HCT116 (cell line): Measurements from ENCODE around the gene SCRN1. TPM values are rescaled to one million over a fixed set of nuclear protein-coding genes. Genes with fewer than 3 reads are reported as not detected.

Experiments used
- ATAC-seq: fragments of 200-7000 bp; cut with Tn5 transposase; 2 replicates; pipeline ENCODE4 v1.9.1; 2020; ENCODE audit warnings: mild to moderate bottlenecking, moderate library complexity
- BruUV-seq: library from RNA; stranded (reverse); fragments of 400-500 nt; replicated peaks from 2 replicates; lab custom pipeline; 2021; lab: Mats Ljungman, UMichigan
- CTCF ChIA-PET: fragments of 300-600 bp; sonication (Branson Sonifier 250); formaldehyde crosslinking; loops from one replicate; lab custom pipeline; 2021; ENCODE audit warnings: antibody characterized with exemption; lab: Charles Lee
- POLR2A ChIA-PET: fragments of 300-600, 350-600 bp; sonication (Branson Sonifier 250); formaldehyde crosslinking; loops from one replicate; lab custom pipeline; 2021; ENCODE audit warnings: antibody characterized with exemption; lab: Charles Lee
- RAD21 ChIA-PET, 2 experiments: fragments of 300-600 bp; sonication (Branson Sonifier 250); formaldehyde crosslinking; loops; one replicate each; lab custom pipeline; 2023; ENCODE audit warnings: low total read pairs in 2 of 2; ENCODE audit not compliant: uncharacterized antibody in 2 of 2, unreplicated experiment in 2 of 2, low non-redundant PET in 1 of 2; lab: Charles Lee
- DNase-seq: peaks from one replicate; pipeline ENCODE4 v3.0.0-alpha.2; 2010; ENCODE audit warnings: low read depth, low spot score
- H2AFZ ChIP-seq: fragments of 200-600 bp; shearing (Covaris generic), sonication (generic); 2 replicates; pipeline ENCODE4 v1.6.1; 2017; ENCODE audit warnings: low read depth, mixed run types, mixed read lengths, antibody characterized with exemption, low read length; ENCODE audit not compliant: poor library complexity, severe bottlenecking
- H3K27ac ChIP-seq: 2 replicates; pipeline ENCODE4 v1.5.1; 2012; ENCODE audit warnings: low read depth, low read length
- H3K27me3 ChIP-seq: fragments of 200-600 bp; sonication (generic); 2 replicates; pipeline ENCODE4 v1.6.1; 2016; ENCODE audit warnings: mixed run types, low read length, mixed read lengths; ENCODE audit not compliant: insufficient read depth
- H3K36me3 ChIP-seq, 2 experiments: fragments of 200-500 bp in 1 of 2; fragments of 200-600 bp in 1 of 2; sonication (Bioruptor generic) in 1 of 2; sonication (generic) in 1 of 2; 2 replicates each; pipeline versions ENCODE4 v1.5.1 to v1.6.1; 2014 to 2016; ENCODE audit warnings: low read length in 2 of 2, inconsistent platforms in 1 of 2, mixed read lengths in 1 of 2, mixed run types in 1 of 2; ENCODE audit not compliant: insufficient read depth in 2 of 2, control insufficient read depth in 1 of 2
- H3K4me1 ChIP-seq, 2 experiments: fragments of 200-600 bp in 1 of 2; sonication (generic) in 1 of 2; 2 replicates each; pipeline versions ENCODE4 v1.5.1 to v1.6.1; 2012 to 2017; ENCODE audit warnings: low read length in 2 of 2, inconsistent platforms in 1 of 2, mild to moderate bottlenecking in 1 of 2, mixed read lengths in 1 of 2, mixed run types in 1 of 2, moderate library complexity in 1 of 2; ENCODE audit not compliant: insufficient read depth in 2 of 2, control insufficient read depth in 1 of 2
- H3K4me2 ChIP-seq: fragments of 200-600 bp; sonication (generic); 2 replicates; pipeline ENCODE4 v1.6.1; 2017; ENCODE audit warnings: mixed run types, low read length, mixed read lengths
- H3K4me3 ChIP-seq, 2 experiments: fragments of 200-600 bp in 1 of 2; sonication (generic) in 1 of 2; replicated peaks in 1 of 2; 2 replicates each; pipeline ENCODE4 v1.5.1; 2011 to 2016; ENCODE audit warnings: low read length in 2 of 2, control low read depth in 1 of 2, low read depth in 1 of 2, mild to moderate bottlenecking in 1 of 2, mixed read lengths in 1 of 2, mixed run types in 1 of 2
- H3K79me2 ChIP-seq: fragments of 200-600 bp; sonication (generic); 2 replicates; pipeline ENCODE4 v1.6.1; 2017; ENCODE audit warnings: mild to moderate bottlenecking, mixed run types, low read length, moderate library complexity, mixed read lengths; ENCODE audit not compliant: insufficient read depth
- H3K9ac ChIP-seq: fragments of 200-600 bp; sonication (generic); 2 replicates; pipeline ENCODE4 v1.6.1; 2016; ENCODE audit warnings: low read length, mixed read lengths
- H3K9me2 ChIP-seq: fragments of 200-600 bp; sonication (generic), shearing (Covaris generic); 2 replicates; pipeline ENCODE4 v1.6.1; 2017; ENCODE audit warnings: mixed run types, mild to moderate bottlenecking, moderate library complexity; ENCODE audit not compliant: insufficient read depth
- H3K9me3 ChIP-seq, 2 experiments: fragments of 200-500 bp in 1 of 2; fragments of 200-600 bp in 1 of 2; sonication (Bioruptor generic) in 1 of 2; sonication (generic) in 1 of 2; 2 replicates each; pipeline ENCODE4 v1.6.1; 2014 to 2017; ENCODE audit warnings: low read length in 2 of 2, mixed read lengths in 2 of 2, inconsistent platforms in 1 of 2, low read depth in 1 of 2, mild to moderate bottlenecking in 1 of 2, mixed run types in 1 of 2, moderate library complexity in 1 of 2; ENCODE audit not compliant: control insufficient read depth in 1 of 2, insufficient read depth in 1 of 2
- H4K20me1 ChIP-seq: fragments of 200-600 bp; sonication (generic), shearing (Covaris generic); 2 replicates; pipeline ENCODE4 v1.6.1; 2017; ENCODE audit warnings: mixed run types, mild to moderate bottlenecking, moderate library complexity; ENCODE audit not compliant: insufficient read depth
- intact Hi-C: fragments of 100-400 bp; cut with micrococcal nuclease; formaldehyde crosslinking; loops from 2 replicates; pipeline ENCODE4 v1.10.0; 2022
- total RNA-seq: library from RNA; stranded (reverse); gene quantifications from one replicate; pipeline ENCODE4 v1.2.1, GENCODE V29; 2021; ENCODE audit not compliant: unreplicated experiment
- TF ChIP-seq, protein P1 (sequence below), 3 experiments: fragments of 200-600 bp in 1 of 3; sonication (generic) in 1 of 3; IDR thresholded peaks in 2 of 3; conservative IDR thresholded peaks in 1 of 3; 2 replicates each; pipeline ENCODE4 v1.5.1; 2012 to 2017; ENCODE audit warnings: low read depth in 2 of 3, low read length in 2 of 3, antibody characterized with exemption in 1 of 3, borderline replicate concordance in 1 of 3, control low read depth in 1 of 3, mild to moderate bottlenecking in 1 of 3, mixed read lengths in 1 of 3, mixed run types in 1 of 3, moderate library complexity in 1 of 3; ENCODE audit not compliant: insufficient read depth in 1 of 3
- TF ChIP-seq, protein P2 (sequence below): IDR thresholded peaks from 2 replicates; pipeline ENCODE4 v1.6.1; 2012

The SCRN1 gene
- total RNA-seq, 1 experiment from 2014 or later = 76.8 TPM

DNA sequence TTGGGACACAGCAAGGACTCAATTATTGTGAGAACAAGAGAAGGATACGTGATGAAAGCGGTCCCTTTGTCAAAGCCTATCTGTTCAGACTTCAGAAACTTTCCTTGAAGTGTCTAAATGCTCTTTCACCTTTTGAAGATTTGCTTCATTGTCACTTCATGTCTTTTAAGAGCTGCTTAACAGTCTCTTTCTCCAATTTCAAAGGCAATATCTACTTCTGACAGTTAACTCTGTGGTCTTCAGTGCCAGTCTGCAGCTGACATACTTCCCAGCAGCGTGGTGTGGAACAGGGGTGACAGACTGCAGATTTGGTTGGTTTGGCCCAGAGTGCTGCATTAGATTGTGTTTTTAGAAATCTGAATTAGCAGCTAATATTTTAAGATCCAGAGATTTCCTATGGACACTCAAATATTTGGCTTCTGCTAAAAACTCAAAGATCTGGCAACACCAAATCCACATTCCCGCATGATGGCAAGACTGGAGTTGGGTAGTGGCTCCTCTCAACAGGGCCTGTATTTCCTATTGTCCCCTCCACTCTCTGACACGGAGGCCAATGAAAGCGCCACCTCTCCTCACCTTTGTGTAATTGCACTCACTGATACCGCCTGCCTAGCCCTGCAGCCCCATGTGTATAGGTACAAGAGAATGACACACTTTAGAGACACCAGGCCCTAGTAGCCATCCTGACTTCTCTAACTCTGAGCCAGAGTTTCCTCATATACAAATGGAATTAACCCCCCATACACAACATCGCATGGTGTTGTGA is 11.5 kb downstream of the SCRN1 start:
- H3K4me2 ChIP-seq = no peak overlapping the region
- H3K9me3 ChIP-seq = no peaks in the 10 kb centered on the region
- DNase-seq = peak; percentile 27
- RAD21 ChIA-PET = interaction anchor here in 1 of 2 experiments (0.6 kb wide), 1 partner anchor 1088 kb away, joined by 3 read pairs; no protein-coding TSS in a partner anchor
- H3K27me3 ChIP-seq = no peaks in the 10 kb centered on the region
- no peak overlapping the region for H3K4me3 ChIP-seq
- BruUV-seq = no TSS peak
- no peak overlapping the region for H3K27ac ChIP-seq
- no peak overlapping the region for H2AFZ ChIP-seq
- no peaks in the 10 kb centered on the region for H3K36me3 ChIP-seq
- POLR2A ChIA-PET = interaction anchor here (1.5 kb wide), 1 partner anchor 9 kb away, joined by 4 read pairs; no protein-coding TSS in a partner anchor
- CTCF ChIA-PET = interaction anchor here (1.5 to 1.6 kb wide), 2 partner anchors 15 to 32 kb away, joined by 3 to 4 read pairs; no protein-coding TSS in a partner anchor
- ATAC-seq = peak; percentile 99
- TF ChIP-seq, protein P1, sequence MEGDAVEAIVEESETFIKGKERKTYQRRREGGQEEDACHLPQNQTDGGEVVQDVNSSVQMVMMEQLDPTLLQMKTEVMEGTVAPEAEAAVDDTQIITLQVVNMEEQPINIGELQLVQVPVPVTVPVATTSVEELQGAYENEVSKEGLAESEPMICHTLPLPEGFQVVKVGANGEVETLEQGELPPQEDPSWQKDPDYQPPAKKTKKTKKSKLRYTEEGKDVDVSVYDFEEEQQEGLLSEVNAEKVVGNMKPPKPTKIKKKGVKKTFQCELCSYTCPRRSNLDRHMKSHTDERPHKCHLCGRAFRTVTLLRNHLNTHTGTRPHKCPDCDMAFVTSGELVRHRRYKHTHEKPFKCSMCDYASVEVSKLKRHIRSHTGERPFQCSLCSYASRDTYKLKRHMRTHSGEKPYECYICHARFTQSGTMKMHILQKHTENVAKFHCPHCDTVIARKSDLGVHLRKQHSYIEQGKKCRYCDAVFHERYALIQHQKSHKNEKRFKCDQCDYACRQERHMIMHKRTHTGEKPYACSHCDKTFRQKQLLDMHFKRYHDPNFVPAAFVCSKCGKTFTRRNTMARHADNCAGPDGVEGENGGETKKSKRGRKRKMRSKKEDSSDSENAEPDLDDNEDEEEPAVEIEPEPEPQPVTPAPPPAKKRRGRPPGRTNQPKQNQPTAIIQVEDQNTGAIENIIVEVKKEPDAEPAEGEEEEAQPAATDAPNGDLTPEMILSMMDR (IDR thresholded peaks at IDR 0.05 in 2 of 3, conservative IDR thresholded peaks at IDR 0.05 in 1 of 3; ENCODE audit: borderline replicate concordance in 1 of 3, insufficient read depth in 1 of 3, low read depth in 2 of 3, low read length in 2 of 3) = peak in 2 of 3 experiments; percentile 45 to 54; a peak in 3 of 6 replicates
- TF ChIP-seq, protein P2, sequence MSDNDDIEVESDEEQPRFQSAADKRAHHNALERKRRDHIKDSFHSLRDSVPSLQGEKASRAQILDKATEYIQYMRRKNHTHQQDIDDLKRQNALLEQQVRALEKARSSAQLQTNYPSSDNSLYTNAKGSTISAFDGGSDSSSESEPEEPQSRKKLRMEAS = no peak
- TF ChIP-seq, all 23 proteins: peak for 1
- H3K9me2 ChIP-seq = no peaks in the 10 kb centered on the region
- peaks cover 91% of the 10 kb centered on the region for H3K79me2 ChIP-seq
- intact Hi-C loops = no loop called here
- no peak overlapping the region for H3K9ac ChIP-seq
- peaks cover 6% of the 10 kb centered on the region; the same call in 1 of the 2 replicates for H4K20me1 ChIP-seq
- H3K4me1 ChIP-seq = no peaks in the 10 kb centered on the region
